ENCODE results near the gene SPDEF.

The SPDEF gene

GRCh38 chr6:34512738-34513115 lies 43.4 kb downstream of the SPDEF start:
- DNase-seq: no peak

- DNase-seq: no peak
Measured at GRCh38 chr6:34511915-34512737, 44.0 kb downstream of the SPDEF start.

GRCh38 chr6:34511214-34511914 lies 44.8 kb downstream of the SPDEF start:
- DNase-seq: no peak

- no peak for DNase-seq
Measured at GRCh38 chr6:34510299-34510698, 45.8 kb downstream of the SPDEF start.

- DNase-seq: no peak
Measured at GRCh38 chr6:34509782-34510181, 46.3 kb downstream of the SPDEF start.

GRCh38 chr6:34508425-34508824 lies 47.7 kb downstream of the SPDEF start:
- no peak for DNase-seq

GRCh38 chr6:34506718-34507117 lies 49.4 kb downstream of the SPDEF start:
- DNase-seq: no peak

DNA sequence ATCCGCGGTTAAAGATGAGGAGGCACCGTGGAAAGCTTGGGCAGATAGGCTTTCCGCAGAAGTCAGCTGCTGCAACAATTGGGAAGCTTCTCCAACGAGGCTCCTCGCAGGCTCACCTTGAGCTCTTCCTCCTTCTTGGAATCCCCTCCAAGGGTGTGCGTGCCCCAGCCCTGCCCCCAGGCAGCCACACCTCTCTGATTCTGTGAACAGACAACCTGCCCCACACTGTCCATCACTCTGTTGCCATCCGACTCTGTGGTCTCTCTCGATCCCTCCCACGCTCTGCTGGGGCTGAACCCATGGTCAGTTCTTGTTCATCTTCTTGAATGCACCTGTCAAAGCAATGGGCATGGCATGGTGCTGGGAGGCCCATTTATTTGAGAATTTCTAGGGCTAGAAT lies 58.7 kb downstream of the SPDEF start:
- DNase-seq: no peak

- DNase-seq: no peak
Measured at GRCh38 chr6:34496103-34496685, 59.9 kb downstream of the SPDEF start.

GRCh38 chr6:34494973-34495372 lies 61.2 kb downstream of the SPDEF start:
- DNase-seq: no peak

DNA sequence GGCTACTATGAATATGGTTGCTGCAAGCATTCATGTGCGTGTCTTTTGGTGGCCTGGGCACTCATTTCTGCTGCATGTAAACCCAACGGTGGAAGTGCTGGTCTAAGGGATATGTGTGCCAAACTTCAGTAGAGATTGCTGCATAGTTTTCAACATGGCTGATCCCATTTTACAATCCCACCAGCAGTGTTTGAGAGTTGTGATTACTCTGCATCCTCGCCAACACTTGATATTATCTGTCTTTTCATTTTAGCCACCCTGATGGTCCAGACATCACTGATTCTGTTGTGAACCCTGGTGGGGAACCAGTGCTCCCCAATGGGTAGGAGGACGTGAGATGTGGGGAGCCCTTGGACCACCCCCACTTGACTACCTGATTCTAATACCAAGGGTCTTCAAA lies 62.8 kb downstream of the SPDEF start:
- DNase-seq: no peak

DNA sequence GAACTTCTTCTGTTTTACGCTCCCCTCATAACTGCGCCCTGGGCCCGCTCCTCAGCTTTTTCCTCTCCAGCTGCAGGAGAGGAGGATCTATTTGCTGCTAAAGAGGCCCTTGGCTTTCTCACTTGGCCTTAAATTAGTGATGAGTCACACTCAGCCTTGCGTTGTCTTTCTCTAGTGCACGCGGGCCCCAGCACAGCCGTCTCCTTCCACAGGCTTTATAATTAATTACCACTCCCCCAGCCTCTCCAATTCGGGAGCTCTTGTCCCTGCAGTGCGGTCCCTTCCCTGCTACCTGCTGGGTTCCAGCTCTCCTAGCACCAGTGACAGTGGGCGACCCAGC lies 65.1 kb downstream of the SPDEF start:
- DNase-seq: no peak

DNA sequence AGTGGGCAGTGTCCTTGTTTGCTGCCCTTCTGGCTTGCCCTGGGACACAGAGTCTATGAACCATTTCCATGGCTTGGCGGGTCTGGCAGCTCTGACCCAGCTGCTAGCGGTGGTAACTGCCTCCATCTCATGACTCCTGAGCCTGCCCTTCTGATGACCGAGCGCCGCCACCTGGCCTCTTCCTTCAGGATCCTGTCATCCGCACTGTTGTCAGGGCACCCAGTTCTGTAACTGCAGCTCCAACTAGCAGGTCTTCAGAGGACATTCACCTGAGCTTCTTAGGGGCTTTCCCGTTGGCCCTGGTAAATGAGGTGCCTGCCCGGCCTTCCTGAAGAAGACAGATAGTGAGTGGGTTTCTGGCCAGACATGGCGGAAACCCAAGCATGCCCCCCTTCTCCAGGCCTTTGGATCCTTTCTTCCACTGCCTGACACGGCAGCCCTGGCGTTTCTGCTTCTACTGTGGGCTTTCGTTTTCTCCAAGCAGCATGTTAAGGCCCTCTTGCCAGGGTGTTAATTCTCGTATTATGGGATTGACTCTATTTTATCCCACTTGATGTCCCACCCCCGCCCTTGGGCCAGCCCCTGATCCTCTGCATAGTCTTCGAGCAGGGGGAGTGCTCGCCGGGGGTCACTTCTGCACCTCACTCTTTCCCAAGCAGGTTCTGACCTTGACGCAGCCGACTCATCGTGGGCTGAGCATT lies 65.6 kb downstream of the SPDEF start:
- no peak for DNase-seq

GRCh38 chr6:34489207-34489805 lies 66.8 kb downstream of the SPDEF start:
- DNase-seq: no peak
